Glutamatergic neuron (in vitro differentiated cells): ENCODE measurements around the gene CBY2. TPM values are rescaled to one million over a fixed set of nuclear protein-coding genes. Genes with fewer than 3 reads are reported as not detected.

Experiments used
- DNase-seq: peaks from one replicate; pipeline ENCODE4 v3.0.0; 2022
- H3K27ac Mint-ChIP-seq: one replicate; pipeline ENCODE4 v1.8.0; 2020; ENCODE audit warnings: mild to moderate bottlenecking, mixed read lengths, inconsistent platforms; ENCODE audit not compliant: unreplicated experiment
- H3K27me3 Mint-ChIP-seq: one replicate; pipeline ENCODE4 v1.8.0; 2020; ENCODE audit warnings: mild to moderate bottlenecking, moderate library complexity, mixed read lengths, inconsistent platforms; ENCODE audit not compliant: unreplicated experiment
- H3K36me3 Mint-ChIP-seq: one replicate; pipeline ENCODE4 v1.8.0; 2020; ENCODE audit warnings: mild to moderate bottlenecking, mixed read lengths, inconsistent platforms; ENCODE audit not compliant: unreplicated experiment
- H3K4me1 Mint-ChIP-seq: one replicate; pipeline ENCODE4 v1.8.0; 2020; ENCODE audit warnings: mild to moderate bottlenecking, low read depth, mixed read lengths, inconsistent platforms; ENCODE audit not compliant: unreplicated experiment
- H3K4me3 Mint-ChIP-seq: one replicate; pipeline ENCODE4 v1.8.0; 2020; ENCODE audit warnings: mild to moderate bottlenecking, mixed read lengths, inconsistent platforms; ENCODE audit not compliant: unreplicated experiment
- H3K9me3 Mint-ChIP-seq: one replicate; pipeline ENCODE4 v1.8.0; 2020; ENCODE audit warnings: mild to moderate bottlenecking, moderate library complexity, mixed read lengths, inconsistent platforms; ENCODE audit not compliant: unreplicated experiment
- CTCF ChIP-seq: fragments of 200-600 bp; sonication (generic); IDR thresholded peaks from one replicate; pipeline ENCODE4 v1.5.0; 2021; ENCODE audit not compliant: partially characterized antibody, unreplicated experiment
- total RNA-seq: library from RNA; stranded (reverse); fragmentation: NEBNext Ultra II Directional; extraction: Animal tissue kit (Norgen Biotek cat#: 25700); gene quantifications from one replicate; pipeline ENCODE4 v1.2.1, GENCODE V29; 2021; ENCODE audit not compliant: unreplicated experiment

The CBY2 gene
- total RNA-seq, 1 donor from 2014 or later: not detected

- no peaks in the 10 kb centered on the region for H3K27me3 Mint-ChIP-seq
- no peak overlapping the region for H3K27ac Mint-ChIP-seq
- no peak for DNase-seq
- H3K4me3 Mint-ChIP-seq: no peak overlapping the region
- TF ChIP-seq CTCF: no peak
- H3K9me3 Mint-ChIP-seq: no peaks in the 10 kb centered on the region
- peaks cover 8% of the 10 kb centered on the region for H3K36me3 Mint-ChIP-seq
- no peaks in the 10 kb centered on the region for H3K4me1 Mint-ChIP-seq
Measured at GRCh38 chr13:45691251-45691650, 10.9 kb upstream of the CBY2 start.

GRCh38 chr13:45691667-45692066 lies 10.5 kb upstream of the CBY2 start:
- H3K27ac Mint-ChIP-seq: no peak overlapping the region
- H3K27me3 Mint-ChIP-seq: no peaks in the 10 kb centered on the region
- DNase-seq: no peak
- H3K9me3 Mint-ChIP-seq: no peaks in the 10 kb centered on the region
- no peak overlapping the region for H3K4me3 Mint-ChIP-seq
- TF ChIP-seq CTCF: no peak
- peaks cover 8% of the 10 kb centered on the region for H3K36me3 Mint-ChIP-seq
- H3K4me1 Mint-ChIP-seq: no peaks in the 10 kb centered on the region

- H3K9me3 Mint-ChIP-seq: no peaks in the 10 kb centered on the region
- no peak for TF ChIP-seq CTCF
- H3K4me1 Mint-ChIP-seq: no peaks in the 10 kb centered on the region
- peaks cover 8% of the 10 kb centered on the region for H3K36me3 Mint-ChIP-seq
- no peak for DNase-seq
- no peaks in the 10 kb centered on the region for H3K27me3 Mint-ChIP-seq
- no peak overlapping the region for H3K4me3 Mint-ChIP-seq
- H3K27ac Mint-ChIP-seq: no peak overlapping the region
Measured at GRCh38 chr13:45695198-45695730, 6.9 kb upstream of the CBY2 start.

- Mint-ChIP-seq H3K36me3 (peaks cover 4% of the 10 kb centered on the region), H3K4me3 (no peak overlapping the region), H3K27me3 (no peaks in the 10 kb centered on the region), H3K9me3 (no peaks in the 10 kb centered on the region), H3K4me1 (no peaks in the 10 kb centered on the region), H3K27ac (no peak overlapping the region)
- DNase-seq: no peak
- TF ChIP-seq CTCF: no peak
Measured at GRCh38 chr13:45696610-45697226, 5.4 kb upstream of the CBY2 start.
